ENCODE measurements around the gene HOXA3. TPM values are rescaled to one million over a fixed set of nuclear protein-coding genes. Genes with fewer than 3 reads are reported as not detected.

HOXA3 gene
- polyA plus RNA-seq, 1 of the 3 experiments (the other 2 are of a cell fraction): 0.15 TPM

- CTCF ChIA-PET: interaction anchor here (0.9 to 12.3 kb wide), 13 partner anchors 8 to 860 kb away, joined by 3 to 205 read pairs (median 4); partner anchors contain the start of genes HOXA11, HOXA3, HOXA5 and HOXA9
- H3K27ac ChIP-seq (ENCODE audit: low read depth in 2 of 2, low read length in 1 of 2): no peak overlapping the region
- POLR2A ChIA-PET: no interaction called here
- no peak overlapping the region for H3K4me2 ChIP-seq
- H3K36me3 ChIP-seq (replicated peaks in 1 of 2; ENCODE audit: control insufficient read depth in 1 of 2, insufficient read depth in 2 of 2, low read length in 1 of 2): no peaks in the 10 kb centered on the region
- no peaks in the 10 kb centered on the region for H3K79me2 ChIP-seq (ENCODE audit: insufficient read depth)
- peaks cover 99% of the 10 kb centered on the region for H3K27me3 ChIP-seq (ENCODE audit: insufficient read depth)
- H3K9me3 ChIP-seq: no peaks in the 10 kb centered on the region
- DNase-seq: no peak
- H3F3A ChIP-seq (replicated peaks; ENCODE audit: insufficient read depth): peaks cover 7% of the 10 kb centered on the region
- peaks cover 0 to 4% of the 10 kb centered on the region in 2 experiments; a peak in 1 of 4 replicates for H3K4me1 ChIP-seq (ENCODE audit: control insufficient read depth in 1 of 2, insufficient read depth in 2 of 2, low read depth in 1 of 2, low read length in 1 of 2)
- H4K20me1 ChIP-seq (ENCODE audit: insufficient read depth): 0 out of 2 replicates have a peak, but pooled peaks cover 7% of the 10 kb centered on the region
- H3K9ac ChIP-seq: no peak overlapping the region
- no peak overlapping the region for H2AFZ ChIP-seq (ENCODE audit: low read depth)
- H3K9me2 ChIP-seq: no peaks in the 10 kb centered on the region
- WGBS (ENCODE audit: low lambda C conversion rate): 23% methylated on average over 12 of the region's 12 CpGs
- TF ChIP-seq TAF1 (IDR thresholded peaks at IDR 0.05; ENCODE audit: borderline replicate concordance, low read depth, low read length): no peak
- TF ChIP-seq NRF1 (IDR thresholded peaks at IDR 0.05; ENCODE audit: low read depth, low read length): no peak
- H3K4me3 ChIP-seq (ENCODE audit: low read depth in 2 of 2, low read length in 1 of 2): no peak overlapping the region
These were observed 22.7 kb upstream of the HOXA3 start for GRCh38 chr7:27174874-27175625.

GRCh38 chr7:27173956-27174873 lies 21.8 kb upstream of the HOXA3 start, which contains the start of gene HOXA10:
Gene HOXA10 (minus strand): TSS chr7:27174320. CDS start chr7:27174306, 14 bp downstream.
- DNase-seq: no peak
- Histone ChIP-seq H3K9me2 (no peaks in the 10 kb centered on the region), H4K20me1 (ENCODE audit: insufficient read depth) (0 out of 2 replicates have a peak, but pooled peaks cover 8% of the 10 kb centered on the region), H3K27ac (ENCODE audit: low read depth in 2 of 2, low read length in 1 of 2) (no peak within 1 kb of the TSS), H2AFZ (ENCODE audit: low read depth) (peak within 1 kb of the TSS; percentile 18; the same call in 1 of the 2 replicates), H3K4me2 (peak within 1 kb of the TSS; percentile 58), H3K79me2 (ENCODE audit: insufficient read depth) (no peaks in the 10 kb centered on the region), H3K4me1 (ENCODE audit: control insufficient read depth in 1 of 2, insufficient read depth in 2 of 2, low read depth in 1 of 2, low read length in 1 of 2) (peaks cover 0 to 2% of the 10 kb centered on the region in 2 experiments; a peak in 1 of 4 replicates), H3K27me3 (ENCODE audit: insufficient read depth) (peaks cover 100% of the 10 kb centered on the region), H3K4me3 (ENCODE audit: low read depth in 2 of 2, low read length in 1 of 2) (peak within 1 kb of the TSS in 1 of 2 experiments; percentile 14; a peak in 3 of 4 replicates), H3K9me3 (no peaks in the 10 kb centered on the region), H3K9ac (no peak within 1 kb of the TSS), H3K36me3 (replicated peaks in 1 of 2; ENCODE audit: control insufficient read depth in 1 of 2, insufficient read depth in 2 of 2, low read length in 1 of 2) (no peaks in the 10 kb centered on the region), H3F3A (replicated peaks; ENCODE audit: insufficient read depth) (peaks cover 7% of the 10 kb centered on the region)
- WGBS (ENCODE audit: low lambda C conversion rate): 35% methylated on average over 30 of the region's 82 CpGs
- ChIA-PET CTCF (interaction anchor here (0.9 to 12.3 kb wide), 11 partner anchors 8 to 846 kb away, joined by 3 to 205 read pairs (median 4); partner anchors contain the start of genes HOXA3, HOXA5 and HOXA9), POLR2A (no interaction called here)
- TF ChIP-seq RXRA (IDR thresholded peaks at IDR 0.05; ENCODE audit: borderline replicate concordance, low read depth) (no peak), USF2 (IDR thresholded peaks at IDR 0.05; ENCODE audit: borderline replicate concordance, low read depth, low read length) (no peak), JUND (IDR thresholded peaks at IDR 0.05) (no peak), SMC3 (IDR thresholded peaks at IDR 0.05; ENCODE audit: low read depth, low read length) (no peak), YY1 (IDR thresholded peaks at IDR 0.05; ENCODE audit: low read depth) (no peak), MAX (IDR thresholded peaks at IDR 0.05; ENCODE audit: low read depth) (no peak), TAF1 (IDR thresholded peaks at IDR 0.05; ENCODE audit: borderline replicate concordance, low read depth, low read length) (no peak), GATA2 (CRISPR knock-in tag; IDR thresholded peaks at IDR 0.05) (no peak), RFX5 (IDR thresholded peaks at IDR 0.05; ENCODE audit: low read length) (no peak)
